ENCODE results near the gene SORT1. TPM values are rescaled to one million over a fixed set of nuclear protein-coding genes. Genes with fewer than 3 reads are reported as not detected.

SORT1 gene
- total and polyA plus RNA-seq, 2 of the 13 experiments (the other 11 are each of a cell fraction or from before 2014, with no cell fraction given), result 32.4 to 93.0 TPM

DNA sequence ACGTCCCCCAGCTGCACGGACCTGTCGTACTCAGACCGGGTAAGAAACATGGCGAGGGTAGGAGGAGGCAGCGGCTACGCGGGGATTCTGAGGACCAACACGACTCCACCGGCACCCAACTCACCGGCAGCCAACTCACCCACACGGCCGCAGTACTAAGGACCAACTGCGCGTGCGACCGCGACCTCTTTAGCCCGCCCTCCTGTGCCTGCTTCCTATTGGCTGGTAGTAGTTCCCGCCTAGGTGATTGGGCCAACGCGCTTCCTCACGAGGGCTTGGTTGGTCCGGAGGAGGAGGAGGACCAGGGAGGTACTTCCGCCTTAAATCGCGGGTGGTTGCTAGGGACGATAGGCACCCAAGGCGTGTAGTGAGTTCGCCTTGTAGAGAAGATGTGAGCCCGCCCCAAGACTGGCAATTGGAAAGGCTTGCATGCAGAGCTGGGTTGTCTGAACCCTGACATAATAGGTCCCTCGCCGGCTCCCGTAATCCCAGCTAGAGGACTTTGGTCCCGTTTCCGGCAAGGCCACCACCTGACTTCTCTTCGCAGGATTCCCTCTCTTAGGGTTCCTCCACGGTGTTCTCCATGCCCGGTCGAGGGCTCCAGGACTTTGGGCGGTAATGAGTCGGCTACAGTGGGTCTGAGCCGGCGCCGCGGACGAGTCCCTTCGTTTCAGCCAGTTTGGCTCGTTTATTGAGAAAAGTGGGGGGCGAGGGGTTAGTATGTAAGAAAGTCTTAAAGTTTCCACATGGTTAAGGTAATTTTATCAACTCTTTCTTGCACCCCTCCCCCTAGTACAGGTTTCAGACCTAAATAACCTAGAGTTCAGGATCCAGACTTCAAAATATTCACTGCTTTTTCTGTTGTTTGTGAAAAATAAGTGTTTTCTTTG, 28.8 kb upstream of the SORT1 start, which contains the start of gene PSMA5 (continued):
- peak; percentile 47; the same call in 1 of the 2 replicates for TF ChIP-seq ZNF563 (CRISPR knock-in tag; IDR thresholded peaks at IDR 0.05)
- TF ChIP-seq RBFOX2 (IDR thresholded peaks at IDR 0.05; ENCODE audit: low read depth, low read length), result peak; percentile 93
- no peak for TF ChIP-seq SMAD1 (CRISPR knock-in tag; IDR thresholded peaks at IDR 0.05; ENCODE audit: borderline replicate concordance, low read depth)
- 0 out of 2 replicates have a peak, but pooled peaks have one; percentile 14 for TF ChIP-seq AHR (CRISPR knock-in tag; IDR thresholded peaks at IDR 0.05)
- TF ChIP-seq HDAC2 (CRISPR knock-in tag; IDR thresholded peaks at IDR 0.05), result peak; percentile 61; the same call in 1 of the 2 replicates
- TF ChIP-seq ZNF232 (CRISPR knock-in tag; IDR thresholded peaks at IDR 0.05; ENCODE audit: borderline replicate concordance), result 0 out of 2 replicates have a peak, but pooled peaks have one; percentile 58
- peak; percentile 64; the same call in 1 of the 2 replicates for TF ChIP-seq TBX2 (CRISPR knock-in tag; IDR thresholded peaks at IDR 0.05; ENCODE audit: borderline replicate concordance)
- TF ChIP-seq ZNF484 (CRISPR knock-in tag; IDR thresholded peaks at IDR 0.05; ENCODE audit: borderline replicate concordance, low read depth), result no peak
- no peak for TF ChIP-seq ZNF451 (CRISPR knock-in tag; IDR thresholded peaks at IDR 0.05)
- TF ChIP-seq, protein P1, sequence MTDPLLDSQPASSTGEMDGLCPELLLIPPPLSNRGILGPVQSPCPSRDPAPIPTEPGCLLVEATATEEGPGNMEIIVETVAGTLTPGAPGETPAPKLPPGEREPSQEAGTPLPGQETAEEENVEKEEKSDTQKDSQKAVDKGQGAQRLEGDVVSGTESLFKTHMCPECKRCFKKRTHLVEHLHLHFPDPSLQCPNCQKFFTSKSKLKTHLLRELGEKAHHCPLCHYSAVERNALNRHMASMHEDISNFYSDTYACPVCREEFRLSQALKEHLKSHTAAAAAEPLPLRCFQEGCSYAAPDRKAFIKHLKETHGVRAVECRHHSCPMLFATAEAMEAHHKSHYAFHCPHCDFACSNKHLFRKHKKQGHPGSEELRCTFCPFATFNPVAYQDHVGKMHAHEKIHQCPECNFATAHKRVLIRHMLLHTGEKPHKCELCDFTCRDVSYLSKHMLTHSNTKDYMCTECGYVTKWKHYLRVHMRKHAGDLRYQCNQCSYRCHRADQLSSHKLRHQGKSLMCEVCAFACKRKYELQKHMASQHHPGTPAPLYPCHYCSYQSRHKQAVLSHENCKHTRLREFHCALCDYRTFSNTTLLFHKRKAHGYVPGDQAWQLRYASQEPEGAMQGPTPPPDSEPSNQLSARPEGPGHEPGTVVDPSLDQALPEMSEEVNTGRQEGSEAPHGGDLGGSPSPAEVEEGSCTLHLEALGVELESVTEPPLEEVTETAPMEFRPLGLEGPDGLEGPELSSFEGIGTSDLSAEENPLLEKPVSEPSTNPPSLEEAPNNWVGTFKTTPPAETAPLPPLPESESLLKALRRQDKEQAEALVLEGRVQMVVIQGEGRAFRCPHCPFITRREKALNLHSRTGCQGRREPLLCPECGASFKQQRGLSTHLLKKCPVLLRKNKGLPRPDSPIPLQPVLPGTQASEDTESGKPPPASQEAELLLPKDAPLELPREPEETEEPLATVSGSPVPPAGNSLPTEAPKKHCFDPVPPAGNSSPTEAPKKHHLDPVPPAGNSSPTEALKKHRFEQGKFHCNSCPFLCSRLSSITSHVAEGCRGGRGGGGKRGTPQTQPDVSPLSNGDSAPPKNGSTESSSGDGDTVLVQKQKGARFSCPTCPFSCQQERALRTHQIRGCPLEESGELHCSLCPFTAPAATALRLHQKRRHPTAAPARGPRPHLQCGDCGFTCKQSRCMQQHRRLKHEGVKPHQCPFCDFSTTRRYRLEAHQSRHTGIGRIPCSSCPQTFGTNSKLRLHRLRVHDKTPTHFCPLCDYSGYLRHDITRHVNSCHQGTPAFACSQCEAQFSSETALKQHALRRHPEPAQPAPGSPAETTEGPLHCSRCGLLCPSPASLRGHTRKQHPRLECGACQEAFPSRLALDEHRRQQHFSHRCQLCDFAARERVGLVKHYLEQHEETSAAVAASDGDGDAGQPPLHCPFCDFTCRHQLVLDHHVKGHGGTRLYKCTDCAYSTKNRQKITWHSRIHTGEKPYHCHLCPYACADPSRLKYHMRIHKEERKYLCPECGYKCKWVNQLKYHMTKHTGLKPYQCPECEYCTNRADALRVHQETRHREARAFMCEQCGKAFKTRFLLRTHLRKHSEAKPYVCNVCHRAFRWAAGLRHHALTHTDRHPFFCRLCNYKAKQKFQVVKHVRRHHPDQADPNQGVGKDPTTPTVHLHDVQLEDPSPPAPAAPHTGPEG (CRISPR knock-in tag; IDR thresholded peaks at IDR 0.05), result no peak; the same call in 1 of the 2 replicates
- TF ChIP-seq, protein P2, sequence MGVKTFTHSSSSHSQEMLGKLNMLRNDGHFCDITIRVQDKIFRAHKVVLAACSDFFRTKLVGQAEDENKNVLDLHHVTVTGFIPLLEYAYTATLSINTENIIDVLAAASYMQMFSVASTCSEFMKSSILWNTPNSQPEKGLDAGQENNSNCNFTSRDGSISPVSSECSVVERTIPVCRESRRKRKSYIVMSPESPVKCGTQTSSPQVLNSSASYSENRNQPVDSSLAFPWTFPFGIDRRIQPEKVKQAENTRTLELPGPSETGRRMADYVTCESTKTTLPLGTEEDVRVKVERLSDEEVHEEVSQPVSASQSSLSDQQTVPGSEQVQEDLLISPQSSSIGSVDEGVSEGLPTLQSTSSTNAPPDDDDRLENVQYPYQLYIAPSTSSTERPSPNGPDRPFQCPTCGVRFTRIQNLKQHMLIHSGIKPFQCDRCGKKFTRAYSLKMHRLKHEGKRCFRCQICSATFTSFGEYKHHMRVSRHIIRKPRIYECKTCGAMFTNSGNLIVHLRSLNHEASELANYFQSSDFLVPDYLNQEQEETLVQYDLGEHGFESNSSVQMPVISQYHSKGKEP (CRISPR knock-in tag; IDR thresholded peaks at IDR 0.05), result 0 out of 2 replicates have a peak, but pooled peaks have one; percentile 26
- no peak for TF ChIP-seq SETDB1 (CRISPR knock-in tag; IDR thresholded peaks at IDR 0.05; ENCODE audit: borderline replicate concordance)
- no peak for TF ChIP-seq ZNF790 (CRISPR knock-in tag; IDR thresholded peaks at IDR 0.05; ENCODE audit: borderline replicate concordance)
- TF ChIP-seq, protein P3, sequence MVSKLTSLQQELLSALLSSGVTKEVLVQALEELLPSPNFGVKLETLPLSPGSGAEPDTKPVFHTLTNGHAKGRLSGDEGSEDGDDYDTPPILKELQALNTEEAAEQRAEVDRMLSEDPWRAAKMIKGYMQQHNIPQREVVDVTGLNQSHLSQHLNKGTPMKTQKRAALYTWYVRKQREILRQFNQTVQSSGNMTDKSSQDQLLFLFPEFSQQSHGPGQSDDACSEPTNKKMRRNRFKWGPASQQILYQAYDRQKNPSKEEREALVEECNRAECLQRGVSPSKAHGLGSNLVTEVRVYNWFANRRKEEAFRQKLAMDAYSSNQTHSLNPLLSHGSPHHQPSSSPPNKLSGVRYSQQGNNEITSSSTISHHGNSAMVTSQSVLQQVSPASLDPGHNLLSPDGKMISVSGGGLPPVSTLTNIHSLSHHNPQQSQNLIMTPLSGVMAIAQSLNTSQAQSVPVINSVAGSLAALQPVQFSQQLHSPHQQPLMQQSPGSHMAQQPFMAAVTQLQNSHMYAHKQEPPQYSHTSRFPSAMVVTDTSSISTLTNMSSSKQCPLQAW (CRISPR knock-in tag; IDR thresholded peaks at IDR 0.05), result peak; percentile 12; the same call in 1 of the 2 replicates
- TF ChIP-seq SIX1 (CRISPR knock-in tag; IDR thresholded peaks at IDR 0.05; ENCODE audit: borderline replicate concordance), result 0 out of 2 replicates have a peak, but pooled peaks have one; percentile 5
- peak; percentile 27 for TF ChIP-seq HOXA5 (CRISPR knock-in tag; IDR thresholded peaks at IDR 0.05)
- no peak for TF ChIP-seq ZBTB42 (CRISPR knock-in tag; IDR thresholded peaks at IDR 0.05)
- peak; percentile 93 for TF ChIP-seq GABPB1 (CRISPR knock-in tag; IDR thresholded peaks at IDR 0.05)
- TF ChIP-seq ELF1 (CRISPR knock-in tag; IDR thresholded peaks at IDR 0.05), result peak; percentile 92
